Activated B cell treated with CpG ODN at 0.5 μM for 24 hours (primary cell): ENCODE measurements around the gene PALM. TPM values are rescaled to one million over a fixed set of nuclear protein-coding genes. Genes with fewer than 3 reads are reported as not detected.
A peak's percentile ranks its signal among the peaks of the same experiment; 100 is the strongest.

Experiments
- ATAC-seq: fragments of 200-7000 bp; cut with Tn5 transposase; one replicate; pipeline ENCODE4 v1.10.0; 2021; ENCODE audit warnings: low read depth, mild to moderate bottlenecking, moderate library complexity
- CTCF ChIA-PET: fragments of 350-600 bp; sonication (Branson Sonifier 250); formaldehyde crosslinking; loops from one replicate; lab custom pipeline; 2021; ENCODE audit warnings: antibody characterized with exemption; lab: Charles Lee
- POLR2A ChIA-PET: fragments of 350-600 bp; sonication (Branson Sonifier 250); formaldehyde crosslinking; loops from one replicate; lab custom pipeline; 2021; ENCODE audit warnings: antibody characterized with exemption; lab: Charles Lee
- DNase-seq: peaks from one replicate; pipeline ENCODE4 v3.0.0; 2022
- H3K27ac Mint-ChIP-seq: one replicate; pipeline ENCODE4 v1.8.0; 2020; ENCODE audit warnings: mixed read lengths
- H3K27me3 Mint-ChIP-seq: one replicate; pipeline ENCODE4 v1.8.0; 2021; ENCODE audit warnings: mixed read lengths
- H3K36me3 Mint-ChIP-seq: one replicate; pipeline ENCODE4 v1.8.0; 2021; ENCODE audit warnings: low read depth, mixed read lengths
- H3K4me1 Mint-ChIP-seq: one replicate; pipeline ENCODE4 v1.8.0; 2021; ENCODE audit warnings: mixed read lengths
- H3K4me3 Mint-ChIP-seq: one replicate; pipeline ENCODE4 v1.8.0; 2020; ENCODE audit warnings: mild to moderate bottlenecking, mixed read lengths
- H3K9me3 Mint-ChIP-seq: one replicate; pipeline ENCODE4 v1.8.0; 2020; ENCODE audit warnings: mixed read lengths
- intact Hi-C: fragments of 100-400 bp; cut with micrococcal nuclease; formaldehyde crosslinking; loops from one replicate; pipeline ENCODE4 v1.15.1; 2024
- total RNA-seq: library from RNA; stranded (reverse); gene quantifications from 2 replicates; pipeline ENCODE4 v1.2.3, GENCODE V29; 2022
- TF ChIP-seq, protein P1 (sequence below): fragments of 200-600 bp; IDR thresholded peaks from one replicate; pipeline ENCODE4 v1.8.0; 2022; ENCODE audit warnings: antibody characterized with exemption, mild to moderate bottlenecking

Gene PALM
- total RNA-seq, 1 donor from 2014 or later, result not detected

DNA sequence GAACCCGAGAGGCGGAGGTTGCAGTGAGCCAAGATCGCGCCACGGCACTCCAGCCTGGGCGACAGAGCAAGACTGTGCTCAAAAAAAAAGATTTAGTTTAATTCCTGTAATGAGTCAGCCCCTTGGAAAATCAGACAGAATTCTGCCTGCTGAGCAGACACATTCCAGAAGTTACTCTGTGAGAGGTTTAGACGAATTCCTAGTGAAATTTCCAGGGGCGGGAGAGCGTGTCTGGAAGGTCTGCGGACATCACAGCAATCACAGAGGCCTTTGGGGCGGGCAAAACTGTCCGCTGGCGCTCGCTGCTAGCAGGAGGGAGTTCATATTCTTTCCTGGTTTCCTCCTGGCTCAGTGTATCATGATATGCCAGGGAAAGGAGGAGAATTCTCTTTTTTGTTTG is 59.7 kb downstream of the PALM start:
- POLR2A ChIA-PET, result no interaction called here
- Mint-ChIP-seq H3K36me3 (no peaks in the 10 kb centered on the region), H3K27me3 (peaks cover 11% of the 10 kb centered on the region), H3K4me1 (peaks cover 3% of the 10 kb centered on the region), H3K27ac (no peak overlapping the region), H3K9me3 (no peaks in the 10 kb centered on the region), H3K4me3 (no peak overlapping the region)
- intact Hi-C loops, result no loop called here
- TF ChIP-seq, protein P1, sequence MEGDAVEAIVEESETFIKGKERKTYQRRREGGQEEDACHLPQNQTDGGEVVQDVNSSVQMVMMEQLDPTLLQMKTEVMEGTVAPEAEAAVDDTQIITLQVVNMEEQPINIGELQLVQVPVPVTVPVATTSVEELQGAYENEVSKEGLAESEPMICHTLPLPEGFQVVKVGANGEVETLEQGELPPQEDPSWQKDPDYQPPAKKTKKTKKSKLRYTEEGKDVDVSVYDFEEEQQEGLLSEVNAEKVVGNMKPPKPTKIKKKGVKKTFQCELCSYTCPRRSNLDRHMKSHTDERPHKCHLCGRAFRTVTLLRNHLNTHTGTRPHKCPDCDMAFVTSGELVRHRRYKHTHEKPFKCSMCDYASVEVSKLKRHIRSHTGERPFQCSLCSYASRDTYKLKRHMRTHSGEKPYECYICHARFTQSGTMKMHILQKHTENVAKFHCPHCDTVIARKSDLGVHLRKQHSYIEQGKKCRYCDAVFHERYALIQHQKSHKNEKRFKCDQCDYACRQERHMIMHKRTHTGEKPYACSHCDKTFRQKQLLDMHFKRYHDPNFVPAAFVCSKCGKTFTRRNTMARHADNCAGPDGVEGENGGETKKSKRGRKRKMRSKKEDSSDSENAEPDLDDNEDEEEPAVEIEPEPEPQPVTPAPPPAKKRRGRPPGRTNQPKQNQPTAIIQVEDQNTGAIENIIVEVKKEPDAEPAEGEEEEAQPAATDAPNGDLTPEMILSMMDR, result no peak
- DNase-seq, result no peak
- CTCF ChIA-PET, result no interaction called here
- ATAC-seq, result no peak

DNA sequence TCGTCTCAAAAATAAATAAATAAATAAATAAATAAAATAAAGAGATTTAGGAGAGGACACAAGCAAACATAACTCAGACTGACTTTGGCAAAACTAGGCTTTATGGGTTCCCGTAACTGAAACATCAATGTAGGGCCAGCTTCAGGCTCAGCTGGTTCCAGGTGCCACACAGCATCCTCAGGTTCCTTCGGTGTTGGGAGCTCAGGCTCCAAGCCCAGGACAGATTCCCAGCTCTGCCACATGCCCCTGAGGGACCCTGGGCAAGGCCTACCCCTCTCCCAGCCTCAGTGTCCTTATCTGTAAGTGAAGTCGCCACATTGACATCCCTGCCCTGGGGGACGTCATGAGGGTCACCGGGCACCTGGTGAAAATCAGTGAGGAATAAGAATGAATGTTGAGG is 60.9 kb downstream of the PALM start:
- H3K4me1 Mint-ChIP-seq, result peaks cover 3% of the 10 kb centered on the region
- no peak overlapping the region for H3K27ac Mint-ChIP-seq
- no peaks in the 10 kb centered on the region for H3K9me3 Mint-ChIP-seq
- ChIA-PET POLR2A (interaction anchor here (0.7 kb wide), 3 partner anchors 144 to 233 kb away, joined by 3 to 14 read pairs (median 6); no protein-coding TSS in a partner anchor), CTCF (interaction anchor here (0.7 to 1.3 kb wide), 4 partner anchors 151 to 228 kb away, joined by 3 to 13 read pairs (median 4); no protein-coding TSS in a partner anchor)
- no peak overlapping the region for H3K4me3 Mint-ChIP-seq
- ATAC-seq, result no peak
- peaks cover 11% of the 10 kb centered on the region for H3K27me3 Mint-ChIP-seq
- H3K36me3 Mint-ChIP-seq, result no peaks in the 10 kb centered on the region
- DNase-seq, result no peak
- TF ChIP-seq, protein P1, result no peak
- intact Hi-C loops, result loop anchor here (1.0 kb wide), 2 partner anchors 93 to 232 kb away; no protein-coding TSS in a partner anchor

DNA sequence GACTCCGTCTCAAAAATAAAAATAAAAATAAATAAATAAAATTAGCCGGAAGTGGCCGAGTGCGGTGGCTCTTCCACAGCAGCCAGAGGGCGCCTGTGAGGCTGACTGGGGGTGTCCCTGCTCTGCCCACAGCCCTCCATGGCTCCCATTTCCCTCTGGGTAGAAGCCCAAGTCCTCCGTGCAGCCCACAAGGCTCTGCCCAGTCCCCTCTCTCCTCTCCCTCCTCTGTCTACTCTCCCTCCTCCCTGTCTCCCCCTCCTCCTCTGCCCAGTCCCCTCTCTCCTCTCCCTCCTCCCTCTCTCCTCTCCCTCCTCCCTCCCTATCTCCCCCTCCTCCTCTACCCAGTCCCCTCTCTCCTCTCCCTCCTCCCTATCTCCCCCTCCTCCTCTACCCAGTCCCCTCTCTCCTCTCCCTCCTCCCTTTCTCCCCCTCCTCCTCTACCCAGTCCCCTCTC is 62.6 kb downstream of the PALM start:
- Mint-ChIP-seq H3K4me3 (no peak overlapping the region), H3K36me3 (no peaks in the 10 kb centered on the region), H3K27ac (no peak overlapping the region), H3K27me3 (peaks cover 11% of the 10 kb centered on the region), H3K9me3 (no peaks in the 10 kb centered on the region), H3K4me1 (peaks cover 3% of the 10 kb centered on the region)
- POLR2A ChIA-PET, result no interaction called here
- DNase-seq (no peak), ATAC-seq (peak; percentile 60)
- CTCF ChIA-PET, result no interaction called here
- intact Hi-C loops, result no loop called here
- TF ChIP-seq, protein P1, result no peak

DNA sequence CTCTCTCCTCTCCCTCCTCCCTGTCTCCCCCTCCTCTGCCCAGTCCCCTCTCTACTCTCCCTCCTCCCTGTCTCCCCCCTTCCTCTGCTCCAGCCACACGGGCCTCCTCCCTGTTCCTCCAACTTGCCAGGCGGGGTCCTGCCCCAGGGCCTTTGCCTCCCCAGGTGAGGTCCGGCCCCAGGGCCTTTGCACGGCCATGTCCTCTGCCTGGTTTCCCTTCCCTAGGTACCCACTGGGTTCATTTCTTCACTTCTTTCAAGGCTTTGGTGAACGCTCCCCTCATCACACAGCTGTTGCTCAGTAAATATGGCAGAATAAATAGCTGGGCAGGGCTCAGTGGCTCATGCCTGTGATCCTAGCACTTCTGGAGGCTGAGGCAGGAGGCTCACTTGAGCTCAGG is 63.3 kb downstream of the PALM start:
- POLR2A ChIA-PET, result interaction anchor here (0.7 kb wide), 1 partner anchor 149 kb away, joined by 4 read pairs; no protein-coding TSS in a partner anchor
- H3K4me1 Mint-ChIP-seq, result peaks cover 3% of the 10 kb centered on the region
- no peak overlapping the region for H3K27ac Mint-ChIP-seq
- H3K36me3 Mint-ChIP-seq, result no peaks in the 10 kb centered on the region
- TF ChIP-seq, protein P1, result no peak
- DNase-seq (no peak), ATAC-seq (no peak)
- CTCF ChIA-PET, result no interaction called here
- no peak overlapping the region for H3K4me3 Mint-ChIP-seq
- H3K9me3 Mint-ChIP-seq, result no peaks in the 10 kb centered on the region
- intact Hi-C loops, result no loop called here
- H3K27me3 Mint-ChIP-seq, result peaks cover 11% of the 10 kb centered on the region

DNA sequence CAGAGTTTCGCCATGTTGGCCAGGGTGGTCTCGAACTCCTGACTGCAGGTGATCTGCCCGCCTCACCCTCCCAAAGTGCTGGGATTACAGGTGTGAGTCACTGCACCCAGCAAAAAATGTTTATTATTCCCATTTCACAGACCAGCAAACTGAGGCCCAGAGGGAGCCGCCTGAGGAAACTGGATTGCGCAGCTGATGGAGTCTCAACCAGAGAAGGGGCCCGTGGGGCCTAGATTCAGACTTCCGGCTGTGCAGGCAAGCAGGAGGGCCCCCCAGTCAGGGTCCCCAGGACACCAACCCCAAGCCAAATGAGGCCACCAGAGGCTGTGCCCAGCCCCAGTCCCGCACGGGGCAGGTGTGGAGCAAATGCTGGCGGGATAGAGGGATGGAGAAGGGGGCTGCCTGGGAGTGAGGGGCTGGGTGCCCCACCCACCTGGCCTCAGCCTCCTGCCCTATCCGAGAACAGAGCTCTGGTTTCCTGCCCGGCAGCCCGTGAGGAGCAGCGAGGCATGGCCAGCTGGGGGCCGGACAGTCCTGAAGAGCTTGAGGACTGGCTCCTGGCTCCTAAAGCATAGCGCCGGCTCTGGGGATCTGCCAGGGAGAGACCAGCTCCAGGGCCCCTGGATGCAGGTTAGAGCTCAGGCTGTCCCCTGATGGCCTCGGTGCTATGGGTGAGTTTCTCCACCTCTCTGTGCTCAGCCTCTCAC is 64.1 kb downstream of the PALM start:
- no peaks in the 10 kb centered on the region for H3K36me3 Mint-ChIP-seq
- H3K4me1 Mint-ChIP-seq, result peaks cover 3% of the 10 kb centered on the region
- H3K27ac Mint-ChIP-seq, result no peak overlapping the region
- CTCF ChIA-PET, result no interaction called here
- intact Hi-C loops, result no loop called here
- no peak for DNase-seq
- H3K9me3 Mint-ChIP-seq, result no peaks in the 10 kb centered on the region
- no peak overlapping the region for H3K4me3 Mint-ChIP-seq
- TF ChIP-seq, protein P1, result no peak
- POLR2A ChIA-PET, result no interaction called here
- no peak for ATAC-seq
- peaks cover 8% of the 10 kb centered on the region for H3K27me3 Mint-ChIP-seq
